ENCODE measurements around the gene HDGF. TPM values are rescaled to one million over a fixed set of nuclear protein-coding genes. Genes with fewer than 3 reads are reported as not detected.

Gene HDGF
- total and polyA plus RNA-seq, 2 donors (not counting 3 experiments of a cell fraction or from before 2014, with no cell fraction given), result 95.1 to 298 TPM

GRCh38 chr1:156711011-156711817 is 40.3 kb downstream of the HDGF start:
- H2AFZ ChIP-seq (ENCODE audit: low read depth, low read length), result no peak overlapping the region
- H3K4me3 ChIP-seq (replicated peaks in 1 of 3; ENCODE audit: insufficient read depth in 1 of 3, low read depth in 1 of 3, low read length in 3 of 3), result no peak overlapping the region
- peaks cover 0 to 1% of the 10 kb centered on the region in 2 experiments for H3K27me3 ChIP-seq (ENCODE audit: control insufficient read depth in 2 of 2, insufficient read depth in 2 of 2, low read length in 2 of 2)
- TF ChIP-seq POLR2A (IDR thresholded peaks at IDR 0.05; ENCODE audit: low read depth, low read length) (no peak), POLR2AphosphoS5 (IDR thresholded peaks at IDR 0.05; ENCODE audit: insufficient read depth, low read depth, low read length) (no peak), JUN (IDR thresholded peaks at IDR 0.05; ENCODE audit: borderline replicate concordance, insufficient read depth, insufficient read length, low read depth) (no peak), MYC (IDR thresholded peaks at IDR 0.05; ENCODE audit: low read depth, low read length) (no peak), FOS (IDR thresholded peaks at IDR 0.05; ENCODE audit: borderline replicate concordance, insufficient read depth, low read length) (no peak), CTCF (IDR thresholded peaks at IDR 0.05; ENCODE audit: extremely low read depth in 1 of 2, insufficient read depth in 1 of 2, low read depth in 1 of 2, low read length in 2 of 2) (no peak), GATA2 (IDR thresholded peaks at IDR 0.05; ENCODE audit: insufficient read depth, insufficient read length, low read depth, low read length) (no peak), MAX (IDR thresholded peaks at IDR 0.05; ENCODE audit: insufficient read depth, insufficient read length) (no peak), EZH2 (IDR thresholded peaks at IDR 0.05; ENCODE audit: borderline replicate concordance, low read depth, low read length, severe bottlenecking) (no peak)
- ChIA-PET POLR2A (interaction anchor here (0.7 kb wide), 1 partner anchor 208 kb away, joined by 3 read pairs; no protein-coding TSS in a partner anchor), CTCF (interaction anchor here (1.0 to 15.5 kb wide), 7 partner anchors 10 to 179 kb away, joined by 3 to 453 read pairs (median 4); no protein-coding TSS in a partner anchor)
- no peaks in the 10 kb centered on the region for H4K20me1 ChIP-seq (replicated peaks; ENCODE audit: control insufficient read depth, extremely low read depth, insufficient read depth, low read length)
- no peaks in the 10 kb centered on the region for H3K36me3 ChIP-seq (ENCODE audit: control insufficient read depth in 2 of 2, extremely low read depth in 1 of 2, insufficient read depth in 2 of 2, low read length in 2 of 2)
- FAIRE-seq (no peak), DNase-seq (ENCODE audit: low read depth, low spot score) (no peak)
- no peaks in the 10 kb centered on the region for H3K9me3 ChIP-seq (replicated peaks; ENCODE audit: control insufficient read depth, insufficient read depth, low read length)
- no peak overlapping the region for H3K9ac ChIP-seq (replicated peaks; ENCODE audit: extremely low read depth, insufficient read depth, low read length)
- H3K9me1 ChIP-seq (replicated peaks; ENCODE audit: control insufficient read depth, extremely low read depth, insufficient read depth, low read length), result no peaks in the 10 kb centered on the region
- H3K4me2 ChIP-seq (ENCODE audit: insufficient read depth, low read length), result no peak overlapping the region
- BruUV-seq (replicated peaks), result no TSS peak
- H3K27ac ChIP-seq (ENCODE audit: insufficient read depth, low read depth, low read length), result no peak overlapping the region
- intact Hi-C loops (cut with micrococcal nuclease) (no loop called here), dilution Hi-C loops (cut with MboI; ENCODE audit: extremely low pct_ligation_motif_present, low sequenced_read_pairs) (no loop called here)
- H3K79me2 ChIP-seq (ENCODE audit: control insufficient read depth, insufficient read depth, low read length), result no peaks in the 10 kb centered on the region
- peaks cover 4% of the 10 kb centered on the region for H3K4me1 ChIP-seq (ENCODE audit: control insufficient read depth, extremely low read depth, insufficient read depth, low read length)

Measured in endothelial cell of umbilical vein (primary cell).